ENCODE measurements around the gene TBCEL.

TBCEL gene

DNA sequence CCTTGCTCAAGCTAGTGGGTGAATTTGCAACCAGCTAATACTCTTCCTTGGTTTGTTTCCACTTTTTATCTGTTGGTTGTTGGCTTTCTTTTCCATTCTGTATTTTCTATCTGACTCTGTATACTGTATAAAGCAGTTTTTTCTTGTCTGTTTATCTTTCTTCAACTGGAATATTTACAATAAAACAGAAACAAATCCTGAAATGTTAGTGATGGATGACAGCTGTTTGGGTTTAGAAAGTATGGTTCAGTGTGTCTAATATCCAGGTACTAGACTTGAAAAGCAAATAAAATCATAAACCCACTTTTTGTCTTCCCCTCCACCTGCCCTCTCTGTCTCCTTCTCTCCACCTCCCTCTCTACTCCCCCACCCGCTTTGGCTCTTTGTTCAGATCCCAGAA lies 35.3 kb upstream of the TBCEL start:
- TF ChIP-seq, protein P1, sequence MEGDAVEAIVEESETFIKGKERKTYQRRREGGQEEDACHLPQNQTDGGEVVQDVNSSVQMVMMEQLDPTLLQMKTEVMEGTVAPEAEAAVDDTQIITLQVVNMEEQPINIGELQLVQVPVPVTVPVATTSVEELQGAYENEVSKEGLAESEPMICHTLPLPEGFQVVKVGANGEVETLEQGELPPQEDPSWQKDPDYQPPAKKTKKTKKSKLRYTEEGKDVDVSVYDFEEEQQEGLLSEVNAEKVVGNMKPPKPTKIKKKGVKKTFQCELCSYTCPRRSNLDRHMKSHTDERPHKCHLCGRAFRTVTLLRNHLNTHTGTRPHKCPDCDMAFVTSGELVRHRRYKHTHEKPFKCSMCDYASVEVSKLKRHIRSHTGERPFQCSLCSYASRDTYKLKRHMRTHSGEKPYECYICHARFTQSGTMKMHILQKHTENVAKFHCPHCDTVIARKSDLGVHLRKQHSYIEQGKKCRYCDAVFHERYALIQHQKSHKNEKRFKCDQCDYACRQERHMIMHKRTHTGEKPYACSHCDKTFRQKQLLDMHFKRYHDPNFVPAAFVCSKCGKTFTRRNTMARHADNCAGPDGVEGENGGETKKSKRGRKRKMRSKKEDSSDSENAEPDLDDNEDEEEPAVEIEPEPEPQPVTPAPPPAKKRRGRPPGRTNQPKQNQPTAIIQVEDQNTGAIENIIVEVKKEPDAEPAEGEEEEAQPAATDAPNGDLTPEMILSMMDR (IDR thresholded peaks at IDR 0.05; ENCODE audit: low read depth, low read length, missing control alignments), result no peak
- in situ Hi-C loops (cut with HindIII; ENCODE audit: low sequenced_read_pairs), result no loop called here
- H3K4me3 ChIP-seq (ENCODE audit: low read depth, low read length), result no peak overlapping the region

DNA sequence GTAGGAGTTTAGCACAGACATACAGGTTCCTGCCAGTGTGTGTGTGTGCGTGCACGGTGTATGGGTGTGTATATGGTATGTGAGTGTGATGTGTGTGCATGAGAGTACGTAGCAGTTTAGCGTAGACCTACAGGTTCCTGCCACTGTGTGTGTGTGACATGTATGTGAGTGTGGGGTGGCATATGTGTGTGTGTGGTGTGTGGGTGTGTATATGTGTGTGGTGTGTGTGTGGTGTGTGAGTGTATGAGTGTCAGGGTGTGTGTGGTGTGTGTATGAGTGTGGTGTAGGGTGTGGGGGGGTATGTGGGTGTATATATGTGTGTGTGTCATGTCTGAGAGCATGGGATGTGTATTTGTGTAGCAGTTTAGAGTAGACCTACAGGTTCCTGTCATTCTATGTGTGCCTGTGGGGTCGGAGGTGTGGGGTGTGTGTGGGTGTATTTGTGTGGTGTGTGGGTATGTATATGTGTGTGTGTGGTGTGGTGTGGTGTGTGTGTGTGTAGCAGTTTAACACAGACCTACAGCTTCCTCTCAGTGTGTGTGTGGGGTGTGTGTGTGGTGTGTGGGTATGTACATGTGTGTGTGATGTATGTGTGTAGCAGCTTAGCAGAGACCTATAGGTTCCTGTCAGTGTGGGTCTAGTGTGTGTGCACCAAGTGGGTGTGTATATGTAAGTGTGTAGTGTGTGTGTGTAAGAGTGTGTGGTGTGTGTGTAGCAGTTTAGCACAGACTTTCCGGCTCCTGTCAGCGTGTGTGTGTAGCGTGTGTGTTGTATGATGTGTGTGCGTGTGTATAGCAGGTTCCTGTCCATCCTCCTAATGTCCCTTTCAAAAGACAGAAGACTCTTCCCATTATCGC lies 31.8 kb upstream of the TBCEL start:
- in situ Hi-C loops (cut with HindIII; ENCODE audit: low sequenced_read_pairs), result no loop called here
- TF ChIP-seq, protein P1 (IDR thresholded peaks at IDR 0.05; ENCODE audit: low read depth, low read length, missing control alignments), result no peak
- DNase-seq (ENCODE audit: low read depth), result no peak
- no peak overlapping the region for H3K4me3 ChIP-seq (ENCODE audit: low read depth, low read length)

More for the DNA sequence above, 35.3 kb upstream of the TBCEL start:
- DNase-seq (ENCODE audit: low read depth), result no peak

DNA sequence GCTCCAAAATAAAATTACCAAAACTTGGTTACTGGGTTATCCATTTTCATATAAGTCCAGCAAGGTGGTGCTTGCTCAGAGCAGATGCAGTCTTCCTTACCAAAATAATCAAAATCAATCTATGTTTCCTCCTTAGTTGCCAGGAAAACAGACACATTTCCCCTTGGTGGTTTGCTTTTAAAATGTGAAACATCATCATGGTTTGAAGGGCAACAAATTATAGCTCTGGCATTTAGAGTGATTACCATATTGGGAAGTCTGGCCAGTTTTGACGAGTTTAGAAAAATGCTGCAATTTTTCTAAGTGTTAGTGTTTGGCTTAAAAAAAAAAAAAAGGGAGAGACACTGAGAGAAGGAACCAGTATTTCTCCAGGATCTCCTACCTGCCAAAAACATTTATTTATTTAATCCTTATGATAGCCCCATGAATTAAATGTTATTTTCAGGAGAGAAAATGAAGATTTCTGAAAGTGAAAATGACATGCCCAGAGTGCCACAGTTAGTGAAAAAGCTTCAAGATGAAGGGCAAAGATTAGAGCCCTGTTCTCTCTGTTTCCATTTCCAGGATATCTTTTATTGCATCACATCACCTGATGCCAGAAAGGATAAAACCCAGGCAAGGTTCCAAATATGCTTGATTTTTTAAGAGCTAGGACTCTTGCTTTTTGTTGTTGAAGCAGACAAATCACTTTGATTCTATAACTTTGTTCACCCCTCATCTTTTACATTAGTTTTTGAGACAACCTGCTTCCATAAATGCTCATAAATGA lies 29.6 kb upstream of the TBCEL start:
- TF ChIP-seq, protein P1 (IDR thresholded peaks at IDR 0.05; ENCODE audit: low read depth, low read length, missing control alignments), result no peak
- in situ Hi-C loops (cut with HindIII; ENCODE audit: low sequenced_read_pairs), result no loop called here
- H3K4me3 ChIP-seq (ENCODE audit: low read depth, low read length), result no peak overlapping the region
- no peak for DNase-seq (ENCODE audit: low read depth)

DNA sequence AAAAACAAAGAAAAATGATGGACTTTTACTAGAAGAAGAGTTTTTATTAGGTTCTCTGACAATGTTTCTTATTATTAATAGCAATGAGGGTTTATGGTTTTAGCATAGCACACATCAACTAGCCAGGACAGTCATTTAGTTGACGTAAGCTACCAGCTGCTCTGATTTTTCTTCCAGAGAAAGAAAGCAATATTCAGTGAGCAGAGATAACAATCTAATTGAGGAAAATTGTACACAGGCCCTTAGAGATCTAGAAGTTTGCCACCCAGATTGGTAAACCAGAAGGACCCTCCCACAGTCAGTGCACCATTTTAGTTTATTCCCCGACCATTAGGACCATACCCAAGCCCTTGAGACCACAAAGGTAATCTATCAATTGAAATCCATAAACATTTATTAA lies 28.7 kb upstream of the TBCEL start:
- TF ChIP-seq, protein P1 (IDR thresholded peaks at IDR 0.05; ENCODE audit: low read depth, low read length, missing control alignments), result no peak
- in situ Hi-C loops (cut with HindIII; ENCODE audit: low sequenced_read_pairs), result no loop called here
- DNase-seq (ENCODE audit: low read depth), result no peak
- H3K4me3 ChIP-seq (ENCODE audit: low read depth, low read length), result no peak overlapping the region

DNA sequence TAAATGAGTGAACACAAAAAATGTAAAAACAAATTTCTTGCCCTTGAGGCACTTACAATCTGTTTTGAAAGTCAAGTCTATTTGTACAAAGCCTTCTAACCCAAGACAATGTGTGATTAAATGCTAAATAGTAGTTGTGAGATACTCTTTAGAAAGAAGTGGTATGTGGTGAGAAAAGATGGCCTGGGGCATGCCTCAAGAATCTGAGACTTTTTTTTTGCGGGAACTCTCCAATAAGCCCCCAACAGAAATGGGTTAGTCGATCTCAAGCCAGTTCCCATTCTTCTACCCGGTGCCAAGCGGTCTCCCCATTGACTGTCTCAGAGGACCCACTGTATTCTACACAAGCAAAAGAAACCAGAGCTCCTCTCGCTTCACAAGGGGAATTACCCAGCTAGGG lies 26.9 kb upstream of the TBCEL start:
- in situ Hi-C loops (cut with HindIII; ENCODE audit: low sequenced_read_pairs), result no loop called here

DNA sequence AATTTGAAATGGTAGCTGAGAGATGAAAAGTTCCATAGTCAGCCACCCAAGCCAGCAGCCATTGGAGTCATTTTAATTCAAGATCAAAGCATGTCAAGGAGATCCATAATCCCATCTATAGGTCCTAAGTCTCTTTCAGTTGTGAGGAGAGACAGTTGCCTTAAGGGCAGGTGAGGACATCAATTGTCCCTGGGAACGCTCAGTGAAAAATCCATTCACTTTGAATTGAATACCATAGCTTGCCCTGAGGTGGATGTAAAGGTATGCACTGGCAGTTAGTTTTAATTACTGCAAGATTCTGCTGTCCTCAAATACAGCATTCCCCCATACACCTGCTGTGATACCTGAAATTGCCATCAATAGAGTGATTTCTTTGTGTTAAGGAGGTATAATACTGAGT lies 25.3 kb upstream of the TBCEL start:
- in situ Hi-C loops (cut with HindIII; ENCODE audit: low sequenced_read_pairs), result no loop called here
- TF ChIP-seq, protein P1 (IDR thresholded peaks at IDR 0.05; ENCODE audit: low read depth, low read length, missing control alignments), result no peak
- H3K4me3 ChIP-seq (ENCODE audit: low read depth, low read length), result no peak overlapping the region
- no peak for DNase-seq (ENCODE audit: low read depth)

More for the DNA sequence above, 26.9 kb upstream of the TBCEL start:
- TF ChIP-seq, protein P1 (IDR thresholded peaks at IDR 0.05; ENCODE audit: low read depth, low read length, missing control alignments), result no peak
- no peak overlapping the region for H3K4me3 ChIP-seq (ENCODE audit: low read depth, low read length)
- DNase-seq (ENCODE audit: low read depth), result no peak
